GM12875 (cell line): ENCODE measurements around the gene PRRG2.

ENCODE experiments used
- H3K4me3 ChIP-seq: one replicate; pipeline ENCODE4 v1.5.1; 2011; ENCODE audit warnings: low read depth, low read length, control low read depth
- CTCF ChIP-seq: IDR thresholded peaks from 2 replicates; pipeline ENCODE4 v1.5.1; 2011; ENCODE audit warnings: low read depth, mild to moderate bottlenecking, control low read depth, inconsistent platforms, low read length, moderate library complexity, borderline replicate concordance; ENCODE audit not compliant: insufficient read depth

Gene PRRG2

GRCh38 chr19:49552749-49553148, 28.4 kb upstream of the PRRG2 start:
- H3K4me3 ChIP-seq = no peak overlapping the region
- no peak for TF ChIP-seq CTCF

- no peak overlapping the region for H3K4me3 ChIP-seq
- no peak for TF ChIP-seq CTCF
These were observed 27.5 kb upstream of the PRRG2 start for GRCh38 chr19:49553451-49554271.

GRCh38 chr19:49554701-49555181, 26.4 kb upstream of the PRRG2 start:
- no peak overlapping the region for H3K4me3 ChIP-seq
- TF ChIP-seq CTCF = no peak

GRCh38 chr19:49555600-49556411, 25.3 kb upstream of the PRRG2 start:
- no peak for TF ChIP-seq CTCF
- no peak overlapping the region for H3K4me3 ChIP-seq

GRCh38 chr19:49556412-49557398, 24.4 kb upstream of the PRRG2 start:
- H3K4me3 ChIP-seq = no peak overlapping the region
- no peak for TF ChIP-seq CTCF

GRCh38 chr19:49557641-49558325, 23.3 kb upstream of the PRRG2 start:
- TF ChIP-seq CTCF = no peak
- no peak overlapping the region for H3K4me3 ChIP-seq
